HepG2 (cell line): Measurements from ENCODE around the gene UBR1. TPM values are rescaled to one million over a fixed set of nuclear protein-coding genes. Genes with fewer than 3 reads are reported as not detected.
A peak's percentile ranks its signal among the peaks of the same experiment; 100 is the strongest.

Experiments
- ATF7 ChIP-seq, 2 experiments: fragments of 450-650 bp in 1 of 2; sonication (generic) in 1 of 2; formaldehyde crosslinking in 1 of 2; IDR thresholded peaks; 2 replicates each; pipeline versions ENCODE4 v1.4.0 to v1.6.1; 2016 to 2020; ENCODE audit warnings: antibody characterized with exemption in 1 of 2, mild to moderate bottlenecking in 1 of 2, missing genetic modification reagents in 1 of 2
- CERS6 ChIP-seq: sonication (generic); formaldehyde crosslinking; IDR thresholded peaks from 2 replicates; pipeline ENCODE4 v1.5.0; 2020; ENCODE audit warnings: missing genetic modification reagents
- DPF2 ChIP-seq: sonication (generic); formaldehyde crosslinking; IDR thresholded peaks from 2 replicates; pipeline ENCODE4 v1.4.0; 2020; ENCODE audit warnings: mild to moderate bottlenecking, low read depth, missing genetic modification reagents, borderline replicate concordance
- GATAD1 ChIP-seq: IDR thresholded peaks from 2 replicates; pipeline ENCODE4 v1.6.1; 2016; ENCODE audit warnings: missing genetic modification reagents, missing compliant biosample characterization
- GRHL1 ChIP-seq: sonication (generic); formaldehyde crosslinking; conservative IDR thresholded peaks from 2 replicates; pipeline ENCODE4 v1.8.0; 2022; ENCODE audit warnings: missing genetic modification reagents
- HOXD1 ChIP-seq: sonication (generic); formaldehyde crosslinking; IDR thresholded peaks from 2 replicates; pipeline ENCODE4 v1.5.0; 2020; ENCODE audit warnings: missing genetic modification reagents
- JDP2 ChIP-seq: sonication (generic); formaldehyde crosslinking; IDR thresholded peaks from 2 replicates; pipeline ENCODE4 v1.8.1; 2022; ENCODE audit warnings: missing genetic modification reagents, borderline replicate concordance
- NPAS2 ChIP-seq: sonication (generic); formaldehyde crosslinking; IDR thresholded peaks from 2 replicates; pipeline ENCODE4 v1.8.0; 2022; ENCODE audit warnings: mild to moderate bottlenecking, missing genetic modification reagents, borderline replicate concordance
- POLR2G ChIP-seq: fragments of 200-400 bp; formaldehyde crosslinking; IDR thresholded peaks from 2 replicates; pipeline ENCODE4 v1.6.1; 2018; ENCODE audit warnings: mild to moderate bottlenecking, low read depth, low read length, moderate library complexity
- PREB ChIP-seq: sonication (generic); formaldehyde crosslinking; IDR thresholded peaks from 2 replicates; pipeline ENCODE4 v1.4.0; 2020; ENCODE audit warnings: missing genetic modification reagents
- RAD51 ChIP-seq: fragments of 450-650 bp; IDR thresholded peaks from 2 replicates; pipeline ENCODE4 v1.6.1; 2016; ENCODE audit warnings: borderline replicate concordance
- RNF2 ChIP-seq: fragments of 450-650 bp; conservative IDR thresholded peaks from 2 replicates; pipeline ENCODE4 v1.6.1; 2016; ENCODE audit warnings: low read depth
- SMAD1 ChIP-seq: sonication (generic); formaldehyde crosslinking; IDR thresholded peaks from 2 replicates; pipeline ENCODE4 v1.4.0; 2020; ENCODE audit warnings: missing genetic modification reagents, low read depth, mild to moderate bottlenecking, borderline replicate concordance
- TBX3 ChIP-seq: fragments of 450-650 bp; IDR thresholded peaks from 2 replicates; pipeline ENCODE4 v1.6.1; 2017; ENCODE audit warnings: antibody characterized with exemption, mild to moderate bottlenecking, inconsistent platforms, borderline replicate concordance
- THAP9 ChIP-seq: sonication (generic); formaldehyde crosslinking; IDR thresholded peaks from 2 replicates; pipeline ENCODE4; 2020; ENCODE audit warnings: missing genetic modification reagents, mild to moderate bottlenecking, borderline replicate concordance
- U2AF1 ChIP-seq: fragments of 200-400 bp; formaldehyde crosslinking; optimal IDR thresholded peaks from 2 replicates; pipeline ENCODE3; 2017; ENCODE audit warnings: mild to moderate bottlenecking, low read depth, low read length
- ZNF124 ChIP-seq: sonication (generic); formaldehyde crosslinking; IDR thresholded peaks from 2 replicates; pipeline ENCODE4 v1.4.0; 2020; ENCODE audit warnings: missing genetic modification reagents
- ZNF234 ChIP-seq: sonication (generic); formaldehyde crosslinking; conservative IDR thresholded peaks from 2 replicates; pipeline ENCODE4 v1.5.1; 2020; ENCODE audit warnings: mild to moderate bottlenecking, missing genetic modification reagents
- ZNF468 ChIP-seq: sonication (generic); formaldehyde crosslinking; IDR thresholded peaks from 2 replicates; pipeline ENCODE4 v1.8.0; 2022; ENCODE audit warnings: mild to moderate bottlenecking, moderate library complexity, missing genetic modification reagents
- ZNF552 ChIP-seq: sonication (generic); formaldehyde crosslinking; IDR thresholded peaks from 2 replicates; pipeline ENCODE4 v1.9.0; 2022; ENCODE audit warnings: missing genetic modification reagents, mild to moderate bottlenecking, borderline replicate concordance
- ZNF580 ChIP-seq: IDR thresholded peaks from 2 replicates; pipeline ENCODE4 v1.6.1; 2016; ENCODE audit warnings: low read depth, borderline replicate concordance
- ZNF761 ChIP-seq: sonication (generic); formaldehyde crosslinking; conservative IDR thresholded peaks from 2 replicates; pipeline ENCODE4 v1.4.0; 2020; ENCODE audit warnings: mild to moderate bottlenecking, missing genetic modification reagents
- ZNF773 ChIP-seq: sonication (generic); formaldehyde crosslinking; IDR thresholded peaks from 2 replicates; pipeline ENCODE4 v1.4.0; 2020; ENCODE audit warnings: missing genetic modification reagents, borderline replicate concordance
- polyA plus RNA-seq, 8 experiments: library from polyadenylated mRNA; depleted of rRNA in 3 of 8; stranded (reverse) in 7 of 8; unstranded in 1 of 8; fragments of >200 nt; fragmentation: Illumina TruSeq in 4 of 8; extraction: Trizol in 4 of 8; gene quantifications; 2 replicates each; pipeline versions ENCODE4 v1.2.1 to v1.2.3, GENCODE V29; 2011 to 2016; ENCODE audit warnings: low read depth in 4 of 8, missing spikeins in 1 of 8, mixed read lengths in 1 of 8; ENCODE audit not compliant: insufficient read depth in 1 of 8
- total RNA-seq, 5 experiments: library from RNA; depleted of rRNA; stranded (reverse); fragments of >200 nt; fragmentation: Illumina TruSeq; extraction: Trizol; gene quantifications; 2 replicates each; pipeline ENCODE4 v1.2.3, GENCODE V29; 2016; ENCODE audit warnings: low read depth in 1 of 5

Gene UBR1
- total and polyA plus RNA-seq, 2 of the 13 experiments (the other 11 are each of a cell fraction or from before 2014, with no cell fraction given), result 6.4 to 18.0 TPM

- TF ChIP-seq RAD51, result no peak
- no peak for TF ChIP-seq ATF7 (IDR thresholded peaks at IDR 0.05)
- no peak for TF ChIP-seq ATF7 (CRISPR knock-in tag; IDR thresholded peaks at IDR 0.05)
- peak; percentile 69; the same call in 1 of the 2 replicates for TF ChIP-seq THAP9 (CRISPR knock-in tag)
- TF ChIP-seq NPAS2 (CRISPR knock-in tag), result no peak
- no peak for TF ChIP-seq ZNF761 (CRISPR knock-in tag)
- no peak for TF ChIP-seq JDP2
- TF ChIP-seq GRHL1 (CRISPR knock-in tag), result no peak
- no peak for TF ChIP-seq SMAD1 (CRISPR knock-in tag)
- TF ChIP-seq ZNF580 (CRISPR knock-in tag), result no peak
- no peak for TF ChIP-seq DPF2 (CRISPR knock-in tag)
- peak; percentile 62; the same call in 1 of the 2 replicates for TF ChIP-seq GATAD1
- TF ChIP-seq ZNF468 (CRISPR knock-in tag), result no peak
- TF ChIP-seq RNF2, result no peak
- 0 out of 2 replicates have a peak, but pooled peaks have one; percentile 19 for TF ChIP-seq ZNF124 (CRISPR knock-in tag)
- TF ChIP-seq ZNF773, result no peak
- TF ChIP-seq POLR2G, result peak; percentile 84
- no peak for TF ChIP-seq TBX3
- TF ChIP-seq PREB (CRISPR knock-in tag), result no peak
- TF ChIP-seq HOXD1 (CRISPR knock-in tag), result no peak
- no peak for TF ChIP-seq CERS6 (CRISPR knock-in tag)
- TF ChIP-seq ZNF552, result no peak
- TF ChIP-seq ZNF234 (CRISPR knock-in tag), result no peak
- no peak for TF ChIP-seq U2AF1
Measured at GRCh38 chr15:42920519-42921341, 185.1 kb downstream of the UBR1 start, which contains the start of gene TTBK2 (continued).
